OCI-LY1 (cell line): Measurements from ENCODE around the gene KRTAP12-2.
"Not testable (repeated sequence)": the region's sequence is repeated elsewhere in the genome, so short reads cannot be mapped to it uniquely, and the experiment has no call there.

Experiments
- H2AFZ ChIP-seq: fragments of 200-600 bp; sonication (generic), shearing (Covaris generic); 2 replicates; pipeline ENCODE4 v1.6.0; 2014; ENCODE audit warnings: antibody characterized with exemption, mild to moderate bottlenecking, low read length
- H3F3A ChIP-seq: fragments of 200-600 bp; sonication (generic), shearing (Covaris generic); 2 replicates; pipeline ENCODE4 v1.6.0; 2014; ENCODE audit warnings: mild to moderate bottlenecking, antibody characterized with exemption, low read length, moderate library complexity; ENCODE audit not compliant: insufficient read depth
- H3K27ac ChIP-seq: fragments of 200-600 bp; sonication (generic); 2 replicates; pipeline ENCODE4 v1.5.1; 2014; ENCODE audit warnings: low read length, mixed run types, mild to moderate bottlenecking, low read depth; ENCODE audit not compliant: poor library complexity, severe bottlenecking
- H3K27me3 ChIP-seq: fragments of 200-600 bp; sonication (generic); 2 replicates; pipeline ENCODE4 v1.6.0; 2014; ENCODE audit warnings: antibody characterized with exemption, mild to moderate bottlenecking, low read length, moderate library complexity; ENCODE audit not compliant: insufficient read depth
- H3K36me3 ChIP-seq: fragments of 200-600 bp; sonication (generic); 2 replicates; pipeline ENCODE4 v1.6.1; 2014; ENCODE audit warnings: mild to moderate bottlenecking, antibody characterized with exemption, low read length, moderate library complexity, mixed read lengths; ENCODE audit not compliant: insufficient read depth
- H3K4me1 ChIP-seq: fragments of 200-600 bp; sonication (generic); 2 replicates; pipeline ENCODE4 v1.5.1; 2014; ENCODE audit warnings: mild to moderate bottlenecking, low read length, moderate library complexity; ENCODE audit not compliant: insufficient read depth, severe bottlenecking
- H3K4me2 ChIP-seq: fragments of 200-600 bp; sonication (generic), shearing (Covaris generic); 2 replicates; pipeline ENCODE4 v1.6.1; 2014; ENCODE audit warnings: low read length
- H3K4me3 ChIP-seq: fragments of 200-600 bp; sonication (generic); 2 replicates; pipeline ENCODE4 v1.5.1; 2014; ENCODE audit warnings: low read length, low read depth, mild to moderate bottlenecking, mixed read lengths; ENCODE audit not compliant: poor library complexity, severe bottlenecking
- H3K79me2 ChIP-seq: fragments of 200-600 bp; shearing (Covaris generic); 2 replicates; pipeline ENCODE4 v1.6.1; 2016; ENCODE audit warnings: mixed run types, low read length, mixed read lengths; ENCODE audit not compliant: insufficient read depth
- H3K9ac ChIP-seq: fragments of 200-600 bp; sonication (generic), shearing (Covaris generic); 2 replicates; pipeline ENCODE4 v1.6.1; 2014; ENCODE audit warnings: mild to moderate bottlenecking, low read length, mixed read lengths
- H3K9me2 ChIP-seq: fragments of 200-600 bp; sonication (generic), shearing (Covaris generic); 2 replicates; pipeline ENCODE4 v1.6.1; 2014; ENCODE audit warnings: low read depth, mild to moderate bottlenecking, low read length, mixed read lengths
- H3K9me3 ChIP-seq: fragments of 200-600 bp; shearing (Covaris generic); 2 replicates; pipeline ENCODE4 v1.6.1; 2014; ENCODE audit warnings: low read length, mixed read lengths
- H4K20me1 ChIP-seq: fragments of 200-600 bp; sonication (generic), shearing (Covaris generic); 2 replicates; pipeline ENCODE4 v1.6.0; 2016; ENCODE audit warnings: mild to moderate bottlenecking, low read length; ENCODE audit not compliant: insufficient read depth
- EZH2 ChIP-seq: fragments of 200-600 bp; sonication (generic), shearing (Covaris generic); IDR thresholded peaks from 2 replicates; pipeline ENCODE4 v1.8.0; 2017; ENCODE audit warnings: borderline replicate concordance, mixed run types, mild to moderate bottlenecking, antibody characterized with exemption, low read length, moderate library complexity, mixed read lengths
- TF ChIP-seq, protein P1 (sequence below): fragments of 200-600 bp; sonication (generic), shearing (Covaris generic); IDR thresholded peaks from 2 replicates; pipeline ENCODE4 v1.5.1; 2017; ENCODE audit warnings: mild to moderate bottlenecking, antibody characterized with exemption, low read length, moderate library complexity, mixed read lengths

The KRTAP12-2 gene

DNA sequence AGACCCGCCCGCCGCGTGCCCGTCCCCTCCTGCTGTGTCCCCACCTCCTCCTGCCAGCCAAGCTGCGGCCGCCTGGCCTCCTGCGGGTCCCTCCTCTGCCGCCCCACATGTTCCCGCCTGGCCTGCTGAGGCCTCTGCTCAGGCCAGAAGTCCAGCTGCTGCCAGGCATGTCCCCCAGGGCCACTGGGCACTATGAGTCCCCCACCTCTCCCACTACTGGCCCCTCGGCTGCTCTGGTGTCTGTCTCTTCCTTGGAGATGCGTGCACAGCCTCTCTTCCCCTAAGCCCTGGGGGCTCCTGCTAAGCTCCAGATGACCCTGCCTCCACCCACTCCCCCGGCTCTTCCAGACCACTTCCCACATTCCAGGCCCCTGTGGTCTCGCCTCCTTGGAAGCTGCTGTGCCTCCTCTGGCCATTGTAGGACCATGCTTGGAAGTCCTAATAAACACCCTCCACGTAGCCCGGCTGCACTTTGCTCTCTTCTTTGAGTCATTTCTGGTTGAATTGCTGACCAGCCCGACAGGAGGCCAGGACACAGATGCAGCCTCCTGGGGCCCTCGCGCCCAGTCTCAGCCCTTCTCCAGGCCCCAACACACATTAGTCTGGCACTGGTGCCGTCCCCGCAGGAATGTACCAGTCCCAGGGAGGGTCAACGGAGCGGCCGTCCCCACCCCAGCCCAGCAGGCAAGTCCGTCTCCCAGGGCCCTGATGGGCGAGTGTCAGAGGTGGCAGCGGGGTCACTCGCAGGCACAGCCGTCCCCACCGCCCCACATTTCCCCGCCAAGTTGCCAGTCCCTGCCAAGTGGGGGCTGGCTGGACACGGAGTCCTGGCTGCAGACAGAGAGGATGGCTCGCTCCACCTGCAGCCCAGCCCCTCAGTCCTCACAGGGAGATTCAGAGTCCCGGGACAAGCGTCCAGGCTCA is 31.3 kb upstream of the KRTAP12-2 start:
- Histone ChIP-seq H3K79me2 (no peaks in the 10 kb centered on the region), H3K4me3 (no peak overlapping the region), H3K9ac (no peak overlapping the region), H3F3A (no peaks in the 10 kb centered on the region), H3K36me3 (no peaks in the 10 kb centered on the region), H3K27me3 (no peaks in the 10 kb centered on the region; the same call in 1 of the 2 replicates), H3K4me2 (no peak overlapping the region), H4K20me1 (no peaks in the 10 kb centered on the region), H2AFZ (no peak overlapping the region), H3K9me3 (no peaks in the 10 kb centered on the region), H3K4me1 (no peaks in the 10 kb centered on the region), H3K27ac (no peak overlapping the region), H3K9me2 (no peaks in the 10 kb centered on the region)
- TF ChIP-seq EZH2, result no peak
- TF ChIP-seq, protein P1, sequence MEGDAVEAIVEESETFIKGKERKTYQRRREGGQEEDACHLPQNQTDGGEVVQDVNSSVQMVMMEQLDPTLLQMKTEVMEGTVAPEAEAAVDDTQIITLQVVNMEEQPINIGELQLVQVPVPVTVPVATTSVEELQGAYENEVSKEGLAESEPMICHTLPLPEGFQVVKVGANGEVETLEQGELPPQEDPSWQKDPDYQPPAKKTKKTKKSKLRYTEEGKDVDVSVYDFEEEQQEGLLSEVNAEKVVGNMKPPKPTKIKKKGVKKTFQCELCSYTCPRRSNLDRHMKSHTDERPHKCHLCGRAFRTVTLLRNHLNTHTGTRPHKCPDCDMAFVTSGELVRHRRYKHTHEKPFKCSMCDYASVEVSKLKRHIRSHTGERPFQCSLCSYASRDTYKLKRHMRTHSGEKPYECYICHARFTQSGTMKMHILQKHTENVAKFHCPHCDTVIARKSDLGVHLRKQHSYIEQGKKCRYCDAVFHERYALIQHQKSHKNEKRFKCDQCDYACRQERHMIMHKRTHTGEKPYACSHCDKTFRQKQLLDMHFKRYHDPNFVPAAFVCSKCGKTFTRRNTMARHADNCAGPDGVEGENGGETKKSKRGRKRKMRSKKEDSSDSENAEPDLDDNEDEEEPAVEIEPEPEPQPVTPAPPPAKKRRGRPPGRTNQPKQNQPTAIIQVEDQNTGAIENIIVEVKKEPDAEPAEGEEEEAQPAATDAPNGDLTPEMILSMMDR, result no peak

DNA sequence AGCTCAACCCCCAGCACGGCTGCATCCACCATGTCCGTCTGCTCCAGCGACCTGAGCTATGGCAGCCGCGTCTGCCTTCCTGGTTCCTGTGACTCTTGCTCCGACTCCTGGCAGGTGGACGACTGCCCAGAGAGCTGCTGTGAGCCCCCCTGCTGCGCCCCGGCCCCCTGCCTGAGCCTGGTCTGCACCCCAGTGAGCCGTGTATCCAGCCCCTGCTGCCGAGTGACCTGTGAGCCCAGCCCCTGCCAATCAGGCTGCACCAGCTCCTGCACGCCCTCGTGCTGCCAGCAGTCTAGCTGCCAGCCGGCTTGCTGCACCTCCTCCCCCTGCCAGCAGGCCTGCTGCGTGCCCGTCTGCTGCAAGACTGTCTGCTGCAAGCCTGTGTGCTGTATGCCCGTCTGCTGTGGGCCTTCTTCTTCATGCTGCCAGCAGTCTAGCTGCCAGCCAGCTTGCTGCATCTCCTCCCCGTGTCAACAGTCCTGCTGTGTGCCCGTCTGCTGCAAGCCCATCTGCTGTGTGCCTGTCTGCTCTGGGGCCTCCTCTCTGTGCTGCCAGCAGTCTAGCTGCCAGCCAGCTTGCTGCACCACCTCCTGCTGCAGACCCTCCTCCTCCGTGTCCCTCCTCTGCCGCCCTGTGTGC is 30.6 kb upstream of the KRTAP12-2 start, which contains the start of gene KRTAP10-12:
Gene KRTAP10-12, plus strand, starts transcription at position 1 of the 639 bp plus-strand sequence. Its CDS starts 30 bp downstream, at position 31.
- not testable (repeated sequence) for H3K9me3 ChIP-seq, H3F3A ChIP-seq, H3K4me2 ChIP-seq, H3K4me1 ChIP-seq, H2AFZ ChIP-seq, H3K9ac ChIP-seq, H3K27ac ChIP-seq, H3K79me2 ChIP-seq, H3K9me2 ChIP-seq, H4K20me1 ChIP-seq, H3K36me3 ChIP-seq, H3K27me3 ChIP-seq, H3K4me3 ChIP-seq

DNA sequence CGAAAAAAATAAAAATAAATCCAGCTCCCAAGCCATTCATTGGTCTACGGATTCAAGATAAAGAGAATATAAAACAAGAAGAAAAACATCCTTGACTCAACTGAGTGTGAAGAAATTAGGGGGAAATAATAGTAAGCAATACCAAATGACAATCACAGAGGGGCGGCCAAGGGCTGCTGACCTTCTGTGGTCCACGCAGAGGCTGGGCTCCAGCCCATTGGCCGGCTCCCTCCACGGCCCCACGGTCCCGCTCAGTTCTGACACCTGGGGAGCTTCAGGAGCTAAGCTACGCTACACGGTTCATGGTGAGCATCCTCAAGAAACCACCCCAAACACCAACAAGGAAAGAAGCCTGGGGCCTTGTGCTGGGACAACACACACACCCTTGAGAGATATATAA is 29.8 kb upstream of the KRTAP12-2 start:
- no peaks in the 10 kb centered on the region for H3F3A ChIP-seq
- H3K79me2 ChIP-seq, result no peaks in the 10 kb centered on the region
- no peaks in the 10 kb centered on the region for H3K9me2 ChIP-seq
- no peaks in the 10 kb centered on the region for H4K20me1 ChIP-seq
- no peaks in the 10 kb centered on the region; the same call in 1 of the 2 replicates for H3K27me3 ChIP-seq
- H3K27ac ChIP-seq, result no peak overlapping the region
- H3K9me3 ChIP-seq, result peaks cover 4% of the 10 kb centered on the region; the same call in 1 of the 2 replicates
- H2AFZ ChIP-seq, result no peak overlapping the region
- TF ChIP-seq, protein P1, result no peak
- no peak for TF ChIP-seq EZH2
- H3K9ac ChIP-seq, result no peak overlapping the region
- H3K4me3 ChIP-seq, result no peak overlapping the region
- H3K4me1 ChIP-seq, result no peaks in the 10 kb centered on the region
- no peak overlapping the region for H3K4me2 ChIP-seq
- no peaks in the 10 kb centered on the region for H3K36me3 ChIP-seq
